ENCODE data around the gene SLC35D1. TPM values are rescaled to one million over a fixed set of nuclear protein-coding genes. Genes with fewer than 3 reads are reported as not detected.

The SLC35D1 gene
- total RNA-seq, 2 experiments from 2014 or later, result 8.1 to 9.1 TPM

GRCh38 chr1:67097305-67097704 is 43.4 kb upstream of the SLC35D1 start:
- no peaks in the 10 kb centered on the region for H3K4me1 ChIP-seq (ENCODE audit: insufficient read depth, low read length)
- no peak overlapping the region for H3K27ac ChIP-seq (ENCODE audit: low read depth in 1 of 2, low read length in 2 of 2)
- Mint-ChIP-seq H3K9me3 (no peaks in the 10 kb centered on the region), H3K4me1 (ENCODE audit: low read depth) (peaks cover 5% of the 10 kb centered on the region), H3K27me3 (peaks cover 14% of the 10 kb centered on the region), H3K36me3 (ENCODE audit: low read depth) (no peaks in the 10 kb centered on the region), H3K27ac (no peak overlapping the region), H3K4me3 (no peak overlapping the region)
- ATAC-seq (ENCODE audit: poor library complexity) (no peak), DNase-seq (no peak)
- ChIA-PET POLR2A (no interaction called here), CTCF (no interaction called here)
- TF ChIP-seq CTCF (IDR thresholded peaks at IDR 0.05), result no peak
- intact Hi-C loops (cut with DNase I, micrococcal nuclease), result no loop called here
- no peaks in the 10 kb centered on the region for H3K27me3 ChIP-seq (ENCODE audit: control insufficient read depth in 1 of 2, insufficient read depth in 2 of 2, low read length in 2 of 2)
- no peaks in the 10 kb centered on the region for H3K9me3 ChIP-seq (ENCODE audit: control insufficient read depth in 1 of 2, insufficient read depth in 1 of 2, low read length in 2 of 2)
- no peaks in the 10 kb centered on the region for H3K36me3 ChIP-seq (ENCODE audit: insufficient read depth, low read length)
- H3K4me3 ChIP-seq (ENCODE audit: low read length), result no peak overlapping the region

- intact Hi-C loops (cut with DNase I, micrococcal nuclease), result no loop called here
- DNase-seq (no peak), ATAC-seq (ENCODE audit: poor library complexity) (no peak)
- Histone ChIP-seq H3K4me3 (ENCODE audit: low read length) (no peak overlapping the region), H3K4me1 (ENCODE audit: insufficient read depth, low read length) (no peaks in the 10 kb centered on the region), H3K27ac (ENCODE audit: low read depth in 1 of 2, low read length in 2 of 2) (no peak overlapping the region), H3K36me3 (ENCODE audit: insufficient read depth, low read length) (no peaks in the 10 kb centered on the region), H3K27me3 (ENCODE audit: control insufficient read depth in 1 of 2, insufficient read depth in 2 of 2, low read length in 2 of 2) (no peaks in the 10 kb centered on the region), H3K9me3 (ENCODE audit: control insufficient read depth in 1 of 2, insufficient read depth in 1 of 2, low read length in 2 of 2) (no peaks in the 10 kb centered on the region)
- no peak overlapping the region for H3K27ac Mint-ChIP-seq
- TF ChIP-seq CTCF (IDR thresholded peaks at IDR 0.05), result no peak
- H3K36me3 Mint-ChIP-seq (ENCODE audit: low read depth), result no peaks in the 10 kb centered on the region
- POLR2A ChIA-PET, result no interaction called here
- no peaks in the 10 kb centered on the region for H3K4me1 Mint-ChIP-seq (ENCODE audit: low read depth)
- CTCF ChIA-PET, result no interaction called here
- peaks cover 10% of the 10 kb centered on the region for H3K27me3 Mint-ChIP-seq
- H3K9me3 Mint-ChIP-seq, result no peaks in the 10 kb centered on the region
- H3K4me3 Mint-ChIP-seq, result no peak overlapping the region
These were observed 40.2 kb upstream of the SLC35D1 start for GRCh38 chr1:67094191-67094590.

- DNase-seq, result no peak
- H3K4me3 ChIP-seq (ENCODE audit: low read length), result no peak overlapping the region
- Mint-ChIP-seq H3K9me3 (no peaks in the 10 kb centered on the region), H3K27me3 (peaks cover 5% of the 10 kb centered on the region), H3K4me3 (no peak overlapping the region), H3K36me3 (ENCODE audit: low read depth) (no peaks in the 10 kb centered on the region), H3K4me1 (ENCODE audit: low read depth) (no peaks in the 10 kb centered on the region), H3K27ac (no peak overlapping the region)
- no peak for ATAC-seq (ENCODE audit: poor library complexity)
- intact Hi-C loops (cut with DNase I, micrococcal nuclease), result no loop called here
- no peak for TF ChIP-seq CTCF (IDR thresholded peaks at IDR 0.05)
- H3K9me3 ChIP-seq (ENCODE audit: control insufficient read depth in 1 of 2, insufficient read depth in 1 of 2, low read length in 2 of 2), result no peaks in the 10 kb centered on the region
- ChIA-PET POLR2A (no interaction called here), CTCF (no interaction called here)
- no peak overlapping the region for H3K27ac ChIP-seq (ENCODE audit: low read depth in 1 of 2, low read length in 2 of 2)
- no peaks in the 10 kb centered on the region for H3K4me1 ChIP-seq (ENCODE audit: insufficient read depth, low read length)
- no peaks in the 10 kb centered on the region for H3K36me3 ChIP-seq (ENCODE audit: insufficient read depth, low read length)
- no peaks in the 10 kb centered on the region for H3K27me3 ChIP-seq (ENCODE audit: control insufficient read depth in 1 of 2, insufficient read depth in 2 of 2, low read length in 2 of 2)
These were observed 35.8 kb upstream of the SLC35D1 start for GRCh38 chr1:67089685-67090208.
